Measurements from ENCODE around the gene SNAI3.

The SNAI3 gene

DNA sequence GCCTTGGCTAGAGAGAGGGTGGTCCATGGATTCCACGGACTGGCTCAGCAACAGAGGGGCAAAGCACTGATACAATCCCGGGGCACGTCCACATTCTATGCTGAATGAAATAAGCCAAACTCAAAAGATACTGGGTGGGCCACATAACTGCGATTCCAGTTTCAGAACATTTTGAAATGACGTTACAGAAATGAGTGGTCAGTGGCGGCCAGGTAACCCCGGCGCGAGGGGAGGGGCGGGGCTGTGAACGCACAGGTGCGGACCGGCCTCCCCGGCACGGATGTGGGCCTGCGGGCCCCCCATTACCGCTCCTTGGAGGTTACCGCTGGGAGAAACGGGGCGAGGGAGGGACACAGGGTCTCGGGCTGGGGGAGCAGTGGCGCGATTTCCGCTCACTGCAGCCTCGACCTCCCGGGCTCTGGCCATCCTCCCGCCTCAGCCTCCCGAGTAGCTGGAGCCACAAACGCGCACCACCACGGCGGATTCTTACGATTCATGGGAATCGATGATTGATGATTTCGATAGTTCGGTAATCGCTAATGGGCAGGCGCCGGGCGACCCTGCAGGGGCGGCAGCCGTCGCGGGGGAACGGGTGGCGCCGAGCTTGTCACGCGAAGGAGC is 24.0 kb downstream of the SNAI3 start:
- H3K27ac ChIP-seq = peak overlapping the region; percentile 58
- H3K27me3 ChIP-seq (ENCODE audit: insufficient read depth, low read depth, severe bottlenecking) = no peaks in the 10 kb centered on the region
- H3K4me3 ChIP-seq (ENCODE audit: low read depth, low read length) = peak overlapping the region; percentile 70
- DNase-seq = no peak
- no peaks in the 10 kb centered on the region for H3K36me3 ChIP-seq
- TF ChIP-seq, protein P1, sequence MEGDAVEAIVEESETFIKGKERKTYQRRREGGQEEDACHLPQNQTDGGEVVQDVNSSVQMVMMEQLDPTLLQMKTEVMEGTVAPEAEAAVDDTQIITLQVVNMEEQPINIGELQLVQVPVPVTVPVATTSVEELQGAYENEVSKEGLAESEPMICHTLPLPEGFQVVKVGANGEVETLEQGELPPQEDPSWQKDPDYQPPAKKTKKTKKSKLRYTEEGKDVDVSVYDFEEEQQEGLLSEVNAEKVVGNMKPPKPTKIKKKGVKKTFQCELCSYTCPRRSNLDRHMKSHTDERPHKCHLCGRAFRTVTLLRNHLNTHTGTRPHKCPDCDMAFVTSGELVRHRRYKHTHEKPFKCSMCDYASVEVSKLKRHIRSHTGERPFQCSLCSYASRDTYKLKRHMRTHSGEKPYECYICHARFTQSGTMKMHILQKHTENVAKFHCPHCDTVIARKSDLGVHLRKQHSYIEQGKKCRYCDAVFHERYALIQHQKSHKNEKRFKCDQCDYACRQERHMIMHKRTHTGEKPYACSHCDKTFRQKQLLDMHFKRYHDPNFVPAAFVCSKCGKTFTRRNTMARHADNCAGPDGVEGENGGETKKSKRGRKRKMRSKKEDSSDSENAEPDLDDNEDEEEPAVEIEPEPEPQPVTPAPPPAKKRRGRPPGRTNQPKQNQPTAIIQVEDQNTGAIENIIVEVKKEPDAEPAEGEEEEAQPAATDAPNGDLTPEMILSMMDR (IDR thresholded peaks at IDR 0.05; ENCODE audit: low read depth, low read length) = no peak
- no peaks in the 10 kb centered on the region for H3K9me3 ChIP-seq (ENCODE audit: severe bottlenecking)

DNA sequence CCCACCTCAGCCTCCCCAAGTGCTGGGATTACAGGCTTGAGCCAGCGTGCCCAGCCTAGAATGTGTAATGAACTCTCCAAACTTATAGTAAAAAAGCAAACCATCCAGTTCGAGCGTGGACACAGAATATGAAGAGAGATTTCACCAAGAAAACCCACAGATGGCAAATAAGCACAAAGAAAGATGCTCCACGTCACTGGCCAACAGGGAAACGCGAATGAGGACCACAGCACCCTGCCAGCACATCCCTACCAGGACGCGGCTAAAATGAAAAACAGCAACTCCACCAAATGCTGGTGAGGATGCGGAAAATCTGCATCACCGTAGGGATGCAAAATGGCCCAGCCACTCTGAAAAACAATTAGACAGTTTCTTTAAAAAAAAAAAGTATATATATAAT is 24.8 kb downstream of the SNAI3 start:
- Histone ChIP-seq H3K4me3 (ENCODE audit: low read depth, low read length) (no peak overlapping the region), H3K27ac (no peak overlapping the region)

DNA sequence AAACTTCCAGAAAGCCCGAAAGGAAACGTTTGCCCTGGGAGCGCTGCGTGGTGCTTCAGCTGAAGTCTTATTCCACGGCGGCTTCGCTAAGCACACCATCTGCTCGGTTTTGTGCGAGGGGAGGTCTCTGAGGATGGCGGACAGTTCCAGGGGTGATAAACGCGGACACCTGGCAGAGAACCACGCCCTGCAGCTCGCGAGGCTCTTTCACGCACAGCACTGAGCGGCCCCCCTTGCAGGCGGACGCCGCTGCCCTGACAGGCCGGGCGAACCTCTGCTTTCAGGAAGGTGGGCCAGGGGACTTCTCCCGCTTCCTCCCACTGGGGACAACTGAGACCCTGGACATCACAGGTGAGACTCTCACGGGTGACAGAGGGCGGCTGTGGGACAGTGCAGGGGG is 27.1 kb downstream of the SNAI3 start:
- H3K27me3 ChIP-seq (ENCODE audit: insufficient read depth, low read depth, severe bottlenecking) = no peaks in the 10 kb centered on the region
- TF ChIP-seq, protein P1 (IDR thresholded peaks at IDR 0.05; ENCODE audit: low read depth, low read length) = no peak
- H3K27ac ChIP-seq = peak overlapping the region; percentile 29; the same call in 1 of the 2 replicates
- peak; percentile 34 for DNase-seq
- no peaks in the 10 kb centered on the region; the same call in 1 of the 2 replicates for H3K36me3 ChIP-seq
- no peak overlapping the region for H3K4me3 ChIP-seq (ENCODE audit: low read depth, low read length)
- H3K9me3 ChIP-seq (ENCODE audit: severe bottlenecking) = no peaks in the 10 kb centered on the region

More for the DNA sequence above, 24.8 kb downstream of the SNAI3 start:
- no peaks in the 10 kb centered on the region for H3K27me3 ChIP-seq (ENCODE audit: insufficient read depth, low read depth, severe bottlenecking)
- no peaks in the 10 kb centered on the region for H3K9me3 ChIP-seq (ENCODE audit: severe bottlenecking)
- no peaks in the 10 kb centered on the region for H3K36me3 ChIP-seq
- no peak for DNase-seq
- TF ChIP-seq, protein P1 (IDR thresholded peaks at IDR 0.05; ENCODE audit: low read depth, low read length) = no peak

DNA sequence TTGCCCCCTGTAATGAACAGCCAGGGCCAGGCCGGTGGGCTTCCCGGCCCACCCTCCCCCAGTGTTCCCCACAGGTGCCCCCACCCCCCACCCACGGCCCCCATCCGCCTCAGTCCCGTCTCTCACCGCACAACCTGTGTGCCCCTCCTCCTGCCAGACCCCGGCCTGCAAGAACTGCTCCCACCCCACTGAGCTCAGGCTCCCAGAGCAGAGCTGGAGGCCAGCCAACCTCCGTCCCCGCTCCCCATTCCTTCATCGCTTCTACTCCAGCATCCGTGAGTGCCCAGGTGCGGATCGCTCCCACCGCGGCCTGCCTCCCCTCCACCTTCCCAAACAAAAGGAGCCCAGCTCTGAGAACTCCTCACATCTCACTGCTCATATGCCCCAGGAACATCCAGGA is 27.6 kb downstream of the SNAI3 start:
- Histone ChIP-seq H3K36me3 (no peaks in the 10 kb centered on the region; the same call in 1 of the 2 replicates), H3K9me3 (ENCODE audit: severe bottlenecking) (no peaks in the 10 kb centered on the region), H3K27me3 (ENCODE audit: insufficient read depth, low read depth, severe bottlenecking) (no peaks in the 10 kb centered on the region), H3K27ac (peak overlapping the region; percentile 29; the same call in 1 of the 2 replicates), H3K4me3 (ENCODE audit: low read depth, low read length) (no peak overlapping the region)
- TF ChIP-seq, protein P1 (IDR thresholded peaks at IDR 0.05; ENCODE audit: low read depth, low read length) = no peak
- DNase-seq = no peak

DNA sequence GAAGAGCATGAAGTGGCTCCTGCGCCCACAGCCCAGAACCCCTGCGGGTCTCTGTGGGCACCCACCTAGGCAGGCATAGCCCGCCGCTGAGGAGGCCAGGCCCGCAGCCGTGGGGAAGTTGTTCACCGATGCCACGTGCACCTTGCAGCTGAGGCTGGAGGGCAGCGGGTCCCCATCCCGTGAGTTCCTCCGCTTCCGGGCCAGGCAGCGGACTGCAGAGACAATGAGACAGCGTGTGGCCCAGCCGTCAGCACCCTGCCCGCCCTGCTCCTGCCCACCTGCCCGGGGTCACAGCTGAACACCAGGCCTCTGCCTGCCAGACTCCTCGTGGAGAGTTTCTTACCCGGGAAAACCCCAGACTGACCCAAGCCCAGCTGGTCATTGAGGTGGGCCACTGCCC is 28.9 kb downstream of the SNAI3 start:
- Histone ChIP-seq H3K9me3 (ENCODE audit: severe bottlenecking) (no peaks in the 10 kb centered on the region), H3K27me3 (ENCODE audit: insufficient read depth, low read depth, severe bottlenecking) (no peaks in the 10 kb centered on the region), H3K36me3 (no peaks in the 10 kb centered on the region; the same call in 1 of the 2 replicates), H3K4me3 (ENCODE audit: low read depth, low read length) (no peak overlapping the region), H3K27ac (no peak overlapping the region)
- no peak for DNase-seq
- TF ChIP-seq, protein P1 (IDR thresholded peaks at IDR 0.05; ENCODE audit: low read depth, low read length) = no peak
